ENCODE measurements around the gene PRSS33. TPM values are rescaled to one million over a fixed set of nuclear protein-coding genes. Genes with fewer than 3 reads are reported as not detected.
A peak's percentile ranks its signal among the peaks of the same experiment; 100 is the strongest.

Gene PRSS33
- total and polyA plus RNA-seq, 9 of the 15 experiments (the other 6 are each of a cell fraction or from before 2014, with no cell fraction given): not detected

DNA sequence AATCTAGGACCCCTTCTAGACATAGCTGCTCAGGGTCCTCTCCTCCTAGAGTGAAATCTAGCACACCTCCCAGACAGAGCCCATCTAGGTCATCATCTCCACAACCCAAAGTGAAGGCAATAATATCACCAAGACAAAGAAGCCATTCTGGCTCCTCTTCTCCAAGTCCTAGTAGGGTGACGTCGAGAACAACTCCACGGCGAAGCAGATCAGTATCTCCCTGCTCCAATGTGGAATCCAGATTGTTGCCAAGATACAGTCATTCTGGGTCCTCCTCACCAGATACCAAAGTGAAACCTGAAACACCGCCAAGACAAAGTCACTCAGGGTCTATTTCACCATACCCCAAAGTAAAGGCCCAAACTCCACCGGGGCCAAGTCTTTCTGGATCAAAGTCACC is 24.2 kb downstream of the PRSS33 start (continued):
- TF ChIP-seq ZNF282 (CRISPR knock-in tag; IDR thresholded peaks at IDR 0.05) (no peak), HDGF (IDR thresholded peaks at IDR 0.05) (no peak), CTBP1 (IDR thresholded peaks at IDR 0.05; ENCODE audit: borderline replicate concordance) (no peak), ZNF316 (IDR thresholded peaks at IDR 0.05) (no peak), POLR2B (IDR thresholded peaks at IDR 0.05; ENCODE audit: low read depth, partially characterized antibody) (peak; percentile 54), HDAC6 (IDR thresholded peaks at IDR 0.05; ENCODE audit: low read depth, low read length) (no peak), RBM15 (IDR thresholded peaks at IDR 0.05; ENCODE audit: insufficient read depth, low read length) (no peak), POLR2A (conservative IDR thresholded peaks at IDR 0.05) (0 out of 2 replicates have a peak, but pooled peaks have one; percentile 42), ZNF174 (CRISPR knock-in tag; IDR thresholded peaks at IDR 0.05) (no peak), NFXL1 (CRISPR knock-in tag; IDR thresholded peaks at IDR 0.05) (no peak)

DNA sequence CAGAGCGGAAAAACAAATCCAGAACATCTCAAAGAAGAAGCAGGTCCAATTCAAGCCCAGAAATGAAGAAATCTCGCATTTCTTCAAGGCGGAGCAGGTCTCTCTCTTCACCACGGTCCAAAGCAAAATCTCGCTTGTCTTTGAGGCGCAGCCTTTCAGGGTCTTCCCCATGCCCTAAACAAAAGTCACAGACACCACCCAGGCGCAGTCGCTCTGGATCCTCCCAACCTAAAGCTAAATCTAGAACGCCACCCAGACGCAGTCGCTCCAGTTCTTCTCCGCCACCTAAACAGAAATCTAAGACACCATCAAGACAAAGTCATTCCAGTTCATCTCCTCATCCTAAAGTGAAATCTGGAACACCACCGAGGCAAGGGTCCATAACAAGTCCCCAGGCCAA is 24.6 kb downstream of the PRSS33 start:
- Histone ChIP-seq H3K27ac (ENCODE audit: extremely low read depth, low read depth, low read length) (no peak overlapping the region), H3K79me2 (ENCODE audit: control insufficient read depth, insufficient read depth, low read length) (peaks cover 99% of the 10 kb centered on the region), H3K36me3 (ENCODE audit: control insufficient read depth, insufficient read depth, low read length) (peaks cover 100% of the 10 kb centered on the region), H3K9me1 (ENCODE audit: control insufficient read depth, insufficient read depth, low read length) (no peaks in the 10 kb centered on the region), H3K4me2 (ENCODE audit: insufficient read depth, low read length) (no peak overlapping the region), H4K20me1 (replicated peaks; ENCODE audit: control insufficient read depth, insufficient read depth, low read length) (no peaks in the 10 kb centered on the region; the same call in 1 of the 2 replicates), H2AFZ (ENCODE audit: low read depth, low read length) (no peak overlapping the region), H3K9me3 (replicated peaks; ENCODE audit: control insufficient read depth, insufficient read depth, low read depth, low read length) (peaks cover 20% of the 10 kb centered on the region), H3K27me3 (ENCODE audit: control insufficient read depth in 2 of 2, insufficient read depth in 2 of 2, low read length in 2 of 2) (no peaks in the 10 kb centered on the region), H3K4me1 (replicated peaks in 1 of 2; ENCODE audit: control insufficient read depth in 2 of 2, insufficient read depth in 2 of 2, low read length in 2 of 2) (peaks cover 0 to 16% of the 10 kb centered on the region in 2 experiments; a peak in 3 of 5 replicates), H3K9ac (ENCODE audit: insufficient read depth in 1 of 2, low read depth in 2 of 2, low read length in 2 of 2) (no peak overlapping the region), H3K4me3 (no peak overlapping the region)
- no TSS peak for BruUV-seq (replicated peaks)
- POLR2A ChIA-PET: interaction anchor here (0.6 to 9.0 kb wide), 5 partner anchors 9 to 600 kb away, joined by 3 to 96 read pairs (median 5); partner anchors contain the start of gene SRRM2
- CTCF ChIA-PET (ENCODE audit: low intra/inter-chr PET ratio): no interaction called here
- FAIRE-seq: no peak
- 98% methylated on average over 13 of the region's 13 CpGs for WGBS (ENCODE audit: insufficient coverage, low coverage, missing lambda C conversion rate)
- TF ChIP-seq ZNF41 (CRISPR knock-in tag; conservative IDR thresholded peaks at IDR 0.05): no peak
- TF ChIP-seq, protein P1, sequence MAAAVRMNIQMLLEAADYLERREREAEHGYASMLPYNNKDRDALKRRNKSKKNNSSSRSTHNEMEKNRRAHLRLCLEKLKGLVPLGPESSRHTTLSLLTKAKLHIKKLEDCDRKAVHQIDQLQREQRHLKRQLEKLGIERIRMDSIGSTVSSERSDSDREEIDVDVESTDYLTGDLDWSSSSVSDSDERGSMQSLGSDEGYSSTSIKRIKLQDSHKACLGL (CRISPR knock-in tag; IDR thresholded peaks at IDR 0.05; ENCODE audit: borderline replicate concordance, poor library complexity, severe bottlenecking): no peak
- no peak for TF ChIP-seq U2AF1 (optimal IDR thresholded peaks at IDR 0.05; ENCODE audit: low read depth, low read length)
- no peak for TF ChIP-seq MYNN (IDR thresholded peaks at IDR 0.05)
- no peak for TF ChIP-seq MYNN (CRISPR knock-in tag; IDR thresholded peaks at IDR 0.05)
- TF ChIP-seq GTF2F1 (IDR thresholded peaks at IDR 0.05; ENCODE audit: low read depth, low read length): no peak
- in situ Hi-C loops (cut with MboI) (no loop called here), intact Hi-C loops (cut with micrococcal nuclease) (no loop called here)
- ATAC-seq: no peak
- no peak for DNase-seq (ENCODE audit: extremely low read depth in 1 of 4, low spot score in 3 of 4)

All from K562 (cell line).